ENCODE measurements around the gene TFF1.

The TFF1 gene

GRCh38 chr21:42343963-42344510, 22.3 kb downstream of the TFF1 start:
- DNase-seq (ENCODE audit: low read depth): no peak

GRCh38 chr21:42343556-42343955, 22.8 kb downstream of the TFF1 start:
- no peak for DNase-seq (ENCODE audit: low read depth)

DNA sequence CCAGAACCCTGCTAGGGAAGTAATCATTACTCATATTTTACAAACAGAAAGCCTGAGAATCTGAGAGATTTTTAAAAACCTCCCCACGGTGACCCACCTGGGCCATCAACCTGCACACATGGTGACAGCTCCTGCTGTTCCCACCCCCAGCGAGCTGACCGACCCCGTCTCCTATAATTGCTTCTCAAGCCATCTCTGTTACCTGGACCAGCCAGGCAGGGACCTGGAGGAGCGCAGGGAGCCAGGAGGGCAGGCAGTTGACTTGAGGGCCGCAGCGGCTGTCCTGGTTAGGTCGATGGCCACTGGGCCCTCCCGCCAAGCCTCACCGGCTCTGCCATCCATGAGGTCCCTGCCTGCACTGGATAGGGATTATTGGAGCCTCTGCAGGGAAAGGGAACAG, 23.2 kb downstream of the TFF1 start:
- no peak for DNase-seq (ENCODE audit: low read depth)

- no peak for DNase-seq (ENCODE audit: low read depth)
These were observed 24.4 kb downstream of the TFF1 start for GRCh38 chr21:42341776-42342542.

- no peak for DNase-seq (ENCODE audit: low read depth)
These were observed 25.9 kb downstream of the TFF1 start for GRCh38 chr21:42340187-42341050.

GRCh38 chr21:42338729-42339715, 27.3 kb downstream of the TFF1 start:
- no peak for DNase-seq (ENCODE audit: low read depth)

DNA sequence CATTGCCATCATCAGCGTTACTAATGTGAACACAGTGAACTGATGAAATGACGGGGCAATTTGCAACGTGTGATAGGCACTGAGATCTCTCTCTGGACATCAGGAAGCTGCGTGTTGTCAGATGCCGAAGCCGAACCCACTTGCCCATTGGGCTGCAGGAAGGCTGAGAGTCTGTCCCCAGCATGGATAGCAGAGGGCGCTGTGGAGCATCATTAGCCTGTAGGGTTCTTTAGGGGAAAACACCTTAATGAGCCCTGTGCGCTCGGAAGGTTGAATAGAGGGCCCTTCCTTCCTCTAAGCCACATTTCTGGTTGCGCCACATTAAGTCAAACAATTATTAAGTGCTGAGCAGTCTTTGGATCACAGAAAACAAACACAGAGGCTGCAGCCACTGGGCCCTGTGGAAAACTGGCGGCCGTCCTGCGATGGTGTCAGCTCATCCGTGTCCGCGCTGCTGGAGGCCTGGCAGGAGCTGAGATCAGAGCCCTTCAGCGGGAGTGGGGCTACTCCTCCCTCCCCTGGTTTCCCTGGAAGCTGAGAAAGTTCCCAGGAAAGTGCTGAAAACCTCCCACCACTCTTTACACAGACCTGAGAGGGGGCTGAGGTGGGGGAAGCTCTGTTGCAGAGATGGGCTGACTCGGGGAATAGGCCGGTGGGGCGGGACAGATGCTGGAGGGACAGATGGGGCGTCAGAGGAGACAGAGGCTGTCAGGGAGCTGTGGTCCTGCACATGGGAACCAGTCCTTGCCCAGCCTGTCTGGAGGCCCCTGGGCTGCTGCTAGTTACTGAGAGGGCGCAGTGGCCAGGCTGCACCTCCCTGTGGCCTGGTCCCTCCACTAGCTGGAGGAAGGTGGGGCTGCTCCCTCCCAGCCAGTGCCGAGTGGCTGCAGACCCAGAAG, 28.3 kb downstream of the TFF1 start:
- DNase-seq (ENCODE audit: low read depth): peak; percentile 36

- no peak for DNase-seq (ENCODE audit: low read depth)
These were observed 29.1 kb downstream of the TFF1 start for GRCh38 chr21:42337276-42337675.

GRCh38 chr21:42336054-42336453, 30.3 kb downstream of the TFF1 start:
- DNase-seq (ENCODE audit: low read depth): no peak

GRCh38 chr21:42332557-42333317, 33.6 kb downstream of the TFF1 start:
- no peak for DNase-seq (ENCODE audit: low read depth)

DNA sequence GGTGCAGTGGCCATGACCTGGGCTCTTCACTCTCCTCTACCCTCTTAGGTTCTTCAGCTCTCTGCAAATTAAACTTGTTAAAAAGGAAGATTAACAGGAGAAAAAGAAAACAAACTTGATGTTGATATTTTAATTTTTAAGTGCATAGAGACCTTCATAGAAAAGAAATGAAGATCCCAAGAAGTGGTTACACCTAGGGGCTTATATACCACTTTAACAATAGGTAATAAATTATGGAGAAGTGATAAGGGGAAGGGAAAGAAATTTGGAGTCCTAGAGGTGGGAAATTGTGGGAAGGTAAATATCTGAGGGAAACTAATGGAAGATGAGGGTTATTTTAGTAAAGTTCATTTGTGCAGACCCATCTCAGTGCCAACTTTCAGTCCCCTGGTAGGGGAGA, 34.7 kb downstream of the TFF1 start:
- no peak for DNase-seq (ENCODE audit: low read depth)

GRCh38 chr21:42330380-42331371, 35.7 kb downstream of the TFF1 start:
- DNase-seq (ENCODE audit: low read depth): no peak

- no peak for DNase-seq (ENCODE audit: low read depth)
These were observed 41.4 kb downstream of the TFF1 start for GRCh38 chr21:42324896-42325295.

GRCh38 chr21:42321845-42322244, 44.5 kb downstream of the TFF1 start:
- no peak for DNase-seq (ENCODE audit: low read depth)

DNA sequence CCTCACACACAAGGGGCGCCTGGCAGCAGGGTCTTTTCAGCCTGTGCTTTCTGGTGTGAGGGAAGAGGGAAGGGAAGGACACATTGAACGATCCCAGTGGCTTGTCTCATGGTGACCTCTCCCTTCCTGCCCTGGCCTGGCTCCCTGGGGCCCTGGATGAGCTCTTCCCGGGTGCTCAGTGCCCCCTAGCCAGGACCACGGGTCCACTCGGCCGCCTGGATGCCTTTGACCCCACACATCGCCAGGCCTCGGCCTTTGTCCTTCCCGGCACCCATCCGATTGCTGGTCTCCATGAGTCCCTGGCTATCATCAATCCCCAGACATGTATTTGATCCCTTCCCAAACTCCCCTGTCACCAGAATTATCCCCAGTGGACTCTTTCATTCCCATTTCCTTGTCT, 45.1 kb downstream of the TFF1 start:
- DNase-seq (ENCODE audit: low read depth): no peak

DNA sequence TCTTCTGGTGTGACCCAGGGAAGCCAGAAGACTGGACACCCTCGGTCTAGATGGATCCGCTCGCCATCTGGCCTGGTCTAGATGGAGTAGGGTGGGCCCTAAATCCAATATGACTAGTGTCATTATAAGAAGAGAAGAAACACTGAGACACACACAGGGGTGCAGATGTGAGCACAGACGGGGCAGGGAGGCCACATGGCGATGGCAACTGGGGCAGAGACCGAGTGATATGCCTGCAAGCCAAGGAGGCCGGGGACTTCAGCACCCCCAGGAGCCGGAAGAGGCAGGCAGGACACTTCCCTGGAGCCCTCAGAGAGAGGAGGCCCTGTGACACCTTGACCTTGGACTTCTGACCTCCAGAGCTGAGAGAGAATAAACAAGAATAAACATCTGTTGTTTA, 45.5 kb downstream of the TFF1 start:
- no peak for DNase-seq (ENCODE audit: low read depth)

DNA sequence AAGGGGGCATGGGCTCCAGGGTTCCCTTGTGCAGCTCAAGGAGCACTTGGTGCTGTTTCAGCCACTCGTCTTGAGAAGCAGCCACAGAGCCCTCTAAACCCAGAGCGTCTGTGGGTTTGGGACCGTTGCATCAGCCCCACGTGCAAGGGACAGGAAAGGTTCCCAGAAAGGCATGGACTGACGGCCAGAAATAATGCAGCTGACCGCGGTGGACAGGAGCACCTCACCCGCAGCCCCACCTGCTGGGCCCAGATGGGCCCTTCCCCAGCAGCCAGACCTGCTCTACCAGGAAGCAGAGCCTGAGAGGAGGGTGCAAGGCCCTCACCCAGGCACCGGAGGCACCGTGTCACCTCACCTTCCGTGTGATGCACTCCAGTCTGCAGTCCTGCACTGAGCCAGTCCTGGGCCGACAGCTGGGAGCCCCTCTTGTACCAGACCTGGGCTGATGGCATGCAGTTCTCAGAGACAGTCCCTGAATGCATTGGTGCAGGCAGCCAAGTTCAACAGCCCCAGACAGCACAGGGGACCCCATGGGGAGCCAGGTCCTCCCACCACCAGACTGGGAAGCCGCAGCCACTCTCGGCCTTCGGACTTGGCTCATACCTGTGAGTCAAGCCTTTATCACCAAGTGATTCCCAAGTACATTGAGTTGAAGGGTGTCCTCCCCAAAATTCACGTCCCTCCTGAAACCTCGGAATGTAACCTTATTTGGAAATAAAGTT, 46.3 kb downstream of the TFF1 start:
- no peak for DNase-seq (ENCODE audit: low read depth)

- DNase-seq (ENCODE audit: low read depth): no peak
These were observed 47.0 kb downstream of the TFF1 start for GRCh38 chr21:42319376-42319775.

Data from ELR (cell line).